ENCODE results near the gene PRRG2.

The PRRG2 gene

DNA sequence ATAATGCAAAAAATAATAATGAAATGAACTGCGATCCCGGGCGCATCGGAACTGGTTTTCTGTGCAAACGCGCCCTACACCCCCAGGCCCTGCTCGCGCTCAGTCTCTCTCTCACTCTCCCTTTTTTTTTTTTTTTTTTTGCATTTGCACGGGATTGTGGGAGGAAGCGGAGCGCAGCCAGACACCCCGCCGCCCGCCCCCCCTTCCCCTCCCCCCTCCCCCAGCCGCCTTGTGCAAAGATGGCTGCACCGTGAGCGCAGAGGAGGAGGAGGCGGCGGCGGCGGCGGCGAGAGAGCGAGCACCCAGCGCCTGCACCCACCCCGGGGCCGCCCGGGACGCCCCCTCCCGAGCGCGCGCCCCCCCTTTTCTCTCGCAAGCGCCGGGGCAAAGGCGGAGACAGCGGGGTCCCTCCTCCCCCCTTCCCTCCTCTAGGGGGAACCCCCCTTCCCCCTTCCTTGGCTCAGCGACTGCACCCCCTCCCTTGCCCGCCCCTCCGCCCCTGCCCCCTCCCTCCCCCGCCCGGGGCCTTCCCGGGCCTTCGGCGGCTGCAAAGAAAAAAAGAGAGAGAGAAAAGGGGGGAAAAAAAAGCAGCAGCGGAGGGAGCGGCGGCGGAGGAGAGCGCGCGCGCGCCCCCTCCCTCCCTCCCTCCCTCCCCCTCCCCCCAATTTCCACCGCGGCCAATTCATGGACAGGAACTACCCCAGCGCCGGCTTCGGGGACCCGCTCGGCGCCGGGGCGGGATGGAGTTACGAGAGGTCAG lies 10.0 kb downstream of the PRRG2 start, which contains the start of gene PRR12:
Gene PRR12, plus strand, starts transcription at position 212 of the 760 bp plus-strand sequence. Its CDS starts 473 bp downstream, at position 685.
- H3K36me3 Mint-ChIP-seq = peaks cover 4% of the 10 kb centered on the region
- no peaks in the 10 kb centered on the region for H3K27me3 Mint-ChIP-seq
- no peaks in the 10 kb centered on the region for H3K9me3 Mint-ChIP-seq
- peak within 1 kb of the TSS; percentile 94 for H3K27ac Mint-ChIP-seq
- H3K4me3 Mint-ChIP-seq = peak within 1 kb of the TSS; percentile 83
- H3K4me1 Mint-ChIP-seq = peaks cover 38% of the 10 kb centered on the region

DNA sequence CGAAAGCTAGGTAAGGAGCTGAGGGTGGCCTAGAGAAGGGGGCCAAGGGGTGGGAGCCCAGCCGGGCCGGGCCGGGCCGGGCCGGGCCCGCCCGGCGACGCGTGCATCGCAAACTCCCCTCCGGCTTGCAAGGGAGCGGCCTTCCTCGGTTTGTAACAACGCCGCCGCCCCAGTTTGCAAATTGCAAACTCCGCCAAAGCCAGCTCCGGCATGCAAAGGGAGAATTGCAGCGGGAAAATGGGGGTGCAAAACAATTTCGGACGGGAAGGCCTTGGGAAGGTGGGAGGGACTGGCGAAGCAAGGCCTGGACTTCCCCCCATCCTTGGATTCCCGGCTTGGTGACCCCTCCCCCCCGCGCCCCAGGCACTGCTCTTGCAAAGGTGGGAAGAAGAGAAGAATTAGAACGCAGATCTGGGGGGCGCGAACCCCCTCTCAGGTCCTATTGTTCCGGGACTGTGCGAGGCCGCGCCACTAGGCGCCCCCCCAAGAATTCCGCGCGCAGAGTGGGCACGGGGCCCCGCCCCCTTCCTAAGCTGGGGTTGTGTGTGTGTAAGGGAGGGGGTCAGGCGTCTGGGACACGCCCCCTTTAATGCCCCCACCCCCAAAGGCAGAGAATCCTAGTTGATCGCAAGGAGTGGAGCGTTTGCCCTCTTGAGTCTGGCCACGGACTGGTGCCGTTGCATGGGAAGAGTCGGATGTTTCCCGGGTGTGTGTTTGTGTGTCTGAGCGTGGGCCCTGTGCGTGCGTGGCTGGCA lies 10.8 kb downstream of the PRRG2 start:
- no peaks in the 10 kb centered on the region for H3K9me3 Mint-ChIP-seq

DNA sequence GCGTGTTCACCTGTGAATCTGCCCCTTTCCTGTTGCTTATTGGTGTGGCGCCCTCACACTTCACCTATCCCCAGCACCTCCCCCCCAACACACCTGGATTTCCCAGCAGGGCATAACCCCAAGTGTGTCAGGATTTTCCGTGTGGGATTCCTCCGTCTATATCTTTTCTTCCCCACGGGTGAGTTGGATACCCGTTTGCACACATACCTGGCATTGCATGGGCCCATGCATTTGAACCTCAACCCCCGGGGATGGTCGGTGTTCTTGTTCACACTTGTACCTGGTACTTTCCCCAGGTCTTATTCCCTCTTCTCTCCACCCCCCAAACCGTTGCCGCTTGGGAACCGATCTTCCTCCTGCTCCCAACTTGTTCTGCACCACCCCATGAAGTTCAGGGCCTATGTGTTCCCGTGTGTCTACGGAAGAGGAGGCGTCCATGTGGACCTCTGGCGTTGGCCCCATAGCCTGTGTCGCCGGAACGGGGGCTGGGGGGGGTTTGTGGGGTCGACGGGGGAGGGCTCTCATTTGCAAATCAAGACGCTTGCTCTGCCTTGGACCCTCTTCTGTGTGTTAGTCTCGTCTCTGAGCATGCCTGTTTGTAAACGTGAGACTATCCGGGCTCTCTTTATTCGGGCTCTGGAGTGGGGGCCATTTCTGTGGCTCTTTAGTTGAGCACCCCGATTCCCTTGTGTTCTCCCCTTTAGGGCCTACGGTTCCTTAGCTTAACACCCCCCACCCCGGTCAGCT lies 11.5 kb downstream of the PRRG2 start:
- no peaks in the 10 kb centered on the region for H3K9me3 Mint-ChIP-seq
- H3K27me3 Mint-ChIP-seq = no peaks in the 10 kb centered on the region
- H3K4me1 Mint-ChIP-seq = peaks cover 38% of the 10 kb centered on the region
- peak overlapping the region; percentile 83 for H3K4me3 Mint-ChIP-seq
- peak overlapping the region; percentile 94 for H3K27ac Mint-ChIP-seq
- H3K36me3 Mint-ChIP-seq = peaks cover 4% of the 10 kb centered on the region

More for the DNA sequence above, 10.8 kb downstream of the PRRG2 start:
- Mint-ChIP-seq H3K27ac (peak overlapping the region; percentile 17), H3K27me3 (no peaks in the 10 kb centered on the region), H3K4me3 (peak overlapping the region; percentile 83), H3K4me1 (peaks cover 38% of the 10 kb centered on the region), H3K36me3 (peaks cover 4% of the 10 kb centered on the region)

DNA sequence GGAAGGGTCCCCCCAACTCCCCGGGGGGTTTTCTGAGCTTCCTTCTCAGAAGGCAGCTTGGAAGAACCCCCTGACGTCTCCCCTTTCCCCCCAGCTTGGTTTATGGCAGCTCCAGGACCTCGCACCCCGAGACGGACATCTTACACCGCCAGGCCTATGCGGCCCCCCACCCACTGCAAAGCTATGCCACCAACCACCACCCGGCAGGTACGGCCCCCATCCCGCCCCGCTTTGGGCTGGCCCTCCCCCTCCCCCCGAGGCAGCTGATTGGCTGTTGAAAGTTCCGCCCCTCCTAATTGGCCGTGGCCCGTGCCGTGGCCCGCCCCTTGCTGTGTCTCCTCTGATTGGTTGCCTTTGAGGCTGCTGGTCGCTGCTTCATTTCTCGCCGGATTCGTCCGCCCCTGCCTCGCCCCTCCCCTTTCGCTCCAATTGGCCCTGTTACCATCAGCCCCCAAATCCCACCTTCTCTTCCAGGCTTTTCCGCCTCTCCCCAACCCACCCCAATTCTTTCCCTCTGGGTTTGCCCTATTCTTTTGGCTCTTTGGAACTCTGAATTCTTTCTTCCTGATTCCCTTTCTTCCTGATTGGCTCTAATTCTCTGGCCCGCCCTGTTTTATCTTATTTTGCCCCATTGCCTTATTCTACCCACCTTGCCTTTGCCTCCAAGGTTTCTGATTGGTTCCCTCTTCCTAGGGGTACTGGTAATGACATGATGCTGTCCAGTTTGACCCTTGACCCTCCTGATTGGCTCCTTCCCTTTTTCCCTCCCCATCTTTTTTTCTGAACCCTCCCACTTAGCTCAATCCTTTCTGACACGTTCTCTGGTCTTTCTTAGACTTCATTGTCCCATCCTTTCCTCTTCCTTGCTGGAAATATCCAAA lies 12.4 kb downstream of the PRRG2 start:
- Mint-ChIP-seq H3K4me1 (peaks cover 38% of the 10 kb centered on the region), H3K27ac (peak overlapping the region; percentile 94), H3K36me3 (peaks cover 4% of the 10 kb centered on the region), H3K4me3 (peak overlapping the region; percentile 83), H3K9me3 (no peaks in the 10 kb centered on the region), H3K27me3 (no peaks in the 10 kb centered on the region)

DNA sequence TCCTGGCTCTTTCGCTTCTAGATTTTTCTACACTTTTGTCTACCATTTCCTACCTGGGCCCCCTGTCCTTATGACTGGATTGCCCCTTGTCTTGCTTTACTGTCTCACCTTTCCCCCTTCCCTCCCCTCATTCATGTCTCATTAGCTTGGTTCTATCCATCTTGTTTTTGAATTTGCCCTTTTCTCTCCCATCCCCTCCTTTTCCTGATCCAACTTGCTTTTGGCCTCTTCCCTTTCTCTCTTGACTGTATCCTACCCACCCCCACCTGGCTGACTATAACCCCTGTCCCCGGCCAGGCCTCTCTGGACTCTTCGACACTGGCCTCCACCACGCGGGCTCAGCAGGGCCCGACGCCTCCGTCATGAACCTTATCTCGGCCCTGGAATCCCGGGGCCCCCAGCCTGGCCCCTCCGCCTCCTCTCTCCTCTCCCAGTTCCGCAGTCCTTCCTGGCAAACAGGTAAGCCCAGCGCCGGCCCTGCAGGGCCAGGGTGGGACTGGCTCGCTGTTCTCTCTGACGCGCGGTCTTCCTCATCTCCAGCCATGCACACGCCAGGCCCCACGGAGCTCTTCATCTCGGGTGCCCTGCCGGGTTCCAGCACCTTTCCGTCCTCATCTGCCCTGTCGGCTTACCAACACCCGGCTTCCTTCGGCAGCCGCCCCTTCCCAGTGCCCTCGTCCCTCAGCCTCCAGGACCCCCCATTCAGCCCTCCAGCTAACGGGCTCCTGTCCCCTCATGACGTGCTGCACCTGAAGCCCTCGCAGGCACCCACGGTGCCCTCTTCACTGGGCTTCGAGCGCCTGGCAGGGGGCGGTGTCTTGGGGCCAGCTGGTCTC lies 13.3 kb downstream of the PRRG2 start:
- no peaks in the 10 kb centered on the region for H3K27me3 Mint-ChIP-seq
- H3K27ac Mint-ChIP-seq = peak overlapping the region; percentile 94
- H3K4me3 Mint-ChIP-seq = peak overlapping the region; percentile 83
- no peaks in the 10 kb centered on the region for H3K9me3 Mint-ChIP-seq
- peaks cover 4% of the 10 kb centered on the region for H3K36me3 Mint-ChIP-seq
- peaks cover 33% of the 10 kb centered on the region for H3K4me1 Mint-ChIP-seq

DNA sequence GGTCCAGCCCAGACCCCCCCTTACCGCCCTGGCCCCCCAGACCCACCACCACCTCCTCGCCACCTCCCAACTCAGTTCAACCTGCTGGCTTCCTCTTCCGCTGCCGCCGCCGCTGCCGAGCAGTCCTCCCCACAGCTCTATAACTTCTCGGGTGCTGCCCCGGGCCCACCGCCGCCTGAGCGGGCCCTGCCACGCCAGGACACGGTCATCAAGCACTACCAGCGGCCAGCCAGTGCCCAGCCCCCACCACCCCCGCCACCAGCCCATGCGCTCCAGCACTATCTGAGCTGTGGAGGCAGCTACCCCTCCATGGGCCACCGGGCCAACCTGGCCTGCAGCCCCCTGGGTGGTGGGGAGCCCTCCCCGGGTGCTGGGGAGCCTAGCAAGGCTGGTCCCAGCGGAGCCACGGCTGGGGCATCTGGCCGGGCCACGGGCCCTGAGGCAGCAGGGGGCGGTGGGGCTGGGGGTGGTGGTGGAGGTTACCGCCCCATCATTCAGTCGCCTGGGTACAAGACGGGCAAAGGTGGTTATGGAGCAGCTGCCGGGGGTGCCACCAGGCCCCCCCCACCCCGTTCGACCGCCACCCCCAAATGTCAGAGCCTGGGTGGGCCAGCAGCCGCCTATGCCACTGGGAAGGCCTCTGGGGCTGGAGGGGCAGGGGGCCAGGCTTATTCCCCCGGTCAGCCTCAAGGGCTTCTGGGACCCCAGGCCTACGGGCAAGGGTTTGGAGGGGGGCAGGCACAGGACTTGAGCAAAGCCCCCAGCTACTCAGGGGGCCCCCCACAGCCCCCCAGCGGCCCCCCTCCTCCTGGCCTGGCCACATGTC lies 14.1 kb downstream of the PRRG2 start:
- H3K9me3 Mint-ChIP-seq = no peaks in the 10 kb centered on the region
- no peaks in the 10 kb centered on the region for H3K27me3 Mint-ChIP-seq
- no peak overlapping the region for H3K4me3 Mint-ChIP-seq
- no peak overlapping the region for H3K27ac Mint-ChIP-seq
- peaks cover 29% of the 10 kb centered on the region for H3K4me1 Mint-ChIP-seq
- H3K36me3 Mint-ChIP-seq = peaks cover 4% of the 10 kb centered on the region

DNA sequence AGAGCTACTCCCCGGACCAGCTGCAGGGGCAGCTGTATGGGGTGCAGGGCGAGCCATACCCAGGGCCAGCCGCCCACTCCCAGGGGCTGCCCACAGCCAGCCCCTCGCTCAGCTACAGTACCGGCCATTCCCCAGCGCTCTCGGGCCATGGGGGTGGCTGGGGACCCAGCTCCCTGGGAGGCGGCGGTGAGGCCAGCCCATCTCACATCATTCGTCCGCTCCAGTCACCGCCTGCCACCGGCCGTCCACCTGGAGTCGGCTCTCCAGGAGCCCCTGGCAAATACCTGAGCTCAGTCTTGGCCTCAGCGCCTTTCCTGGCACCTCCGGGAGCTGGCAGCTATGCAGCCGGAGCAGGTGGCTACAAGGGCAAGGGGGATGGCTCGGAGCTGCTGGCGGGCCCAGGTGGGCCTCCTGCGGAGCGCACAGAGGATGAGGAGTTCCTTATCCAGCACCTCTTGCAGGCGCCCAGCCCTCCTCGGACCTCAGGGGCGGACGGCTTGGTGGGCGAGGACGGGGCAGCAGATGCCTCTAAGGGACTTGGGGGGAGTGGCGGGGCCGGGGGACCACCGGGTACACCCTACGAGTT lies 14.8 kb downstream of the PRRG2 start:
- no peaks in the 10 kb centered on the region for H3K27me3 Mint-ChIP-seq
- peaks cover 5% of the 10 kb centered on the region for H3K36me3 Mint-ChIP-seq
- no peak overlapping the region for H3K27ac Mint-ChIP-seq
- H3K4me3 Mint-ChIP-seq = no peak overlapping the region
- no peaks in the 10 kb centered on the region for H3K9me3 Mint-ChIP-seq
- peaks cover 33% of the 10 kb centered on the region for H3K4me1 Mint-ChIP-seq

DNA sequence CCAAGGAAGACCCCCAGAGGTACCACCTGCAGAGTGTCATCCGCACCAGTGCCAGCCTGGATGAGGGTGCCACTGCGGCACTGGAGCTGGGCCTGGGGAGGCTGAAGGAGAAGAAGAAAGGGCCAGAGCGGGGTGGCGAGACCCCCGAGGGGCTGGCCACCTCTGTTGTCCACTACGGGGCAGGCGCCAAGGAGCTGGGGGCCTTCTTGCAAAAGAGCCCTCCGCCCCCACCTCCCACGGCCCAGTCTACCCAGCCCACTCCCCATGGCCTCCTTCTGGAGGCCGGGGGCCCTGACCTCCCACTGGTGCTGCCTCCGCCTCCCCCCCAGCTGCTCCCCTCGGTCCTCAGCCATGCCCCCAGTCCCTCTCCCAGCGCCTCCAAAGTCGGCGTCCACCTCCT lies 15.3 kb downstream of the PRRG2 start:
- H3K4me1 Mint-ChIP-seq = peaks cover 36% of the 10 kb centered on the region
- peaks cover 8% of the 10 kb centered on the region for H3K36me3 Mint-ChIP-seq

DNA sequence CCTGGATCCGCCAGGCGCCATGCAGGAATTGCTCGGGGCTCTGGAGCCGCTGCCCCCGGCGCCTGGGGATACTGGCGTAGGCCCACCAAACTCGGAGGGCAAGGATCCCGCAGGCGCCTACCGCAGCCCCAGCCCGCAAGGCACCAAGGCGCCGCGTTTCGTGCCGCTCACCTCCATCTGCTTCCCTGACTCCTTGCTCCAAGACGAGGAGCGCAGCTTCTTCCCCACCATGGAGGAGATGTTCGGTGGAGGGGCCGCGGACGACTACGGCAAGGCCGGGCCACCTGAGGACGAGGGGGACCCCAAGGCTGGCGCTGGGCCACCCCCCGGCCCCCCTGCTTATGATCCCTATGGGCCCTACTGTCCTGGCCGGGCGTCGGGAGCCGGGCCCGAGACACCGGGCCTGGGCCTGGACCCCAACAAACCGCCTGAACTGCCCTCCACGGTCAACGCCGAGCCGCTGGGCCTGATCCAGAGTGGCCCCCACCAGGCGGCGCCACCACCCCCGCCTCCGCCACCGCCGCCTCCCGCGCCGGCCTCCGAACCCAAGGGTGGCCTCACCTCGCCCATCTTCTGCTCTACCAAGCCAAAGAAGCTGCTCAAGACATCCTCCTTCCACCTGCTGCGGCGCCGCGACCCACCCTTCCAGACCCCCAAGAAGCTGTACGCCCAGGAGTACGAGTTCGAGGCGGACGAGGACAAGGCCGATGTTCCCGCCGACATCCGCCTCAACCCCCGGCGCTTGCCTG lies 16.0 kb downstream of the PRRG2 start:
- Mint-ChIP-seq H3K9me3 (no peaks in the 10 kb centered on the region), H3K27me3 (no peaks in the 10 kb centered on the region), H3K4me1 (peaks cover 38% of the 10 kb centered on the region), H3K4me3 (no peak overlapping the region), H3K27ac (no peak overlapping the region), H3K36me3 (peaks cover 11% of the 10 kb centered on the region)

More for the DNA sequence above, 15.3 kb downstream of the PRRG2 start:
- Mint-ChIP-seq H3K9me3 (no peaks in the 10 kb centered on the region), H3K27me3 (no peaks in the 10 kb centered on the region), H3K4me3 (no peak overlapping the region), H3K27ac (no peak overlapping the region)

DNA sequence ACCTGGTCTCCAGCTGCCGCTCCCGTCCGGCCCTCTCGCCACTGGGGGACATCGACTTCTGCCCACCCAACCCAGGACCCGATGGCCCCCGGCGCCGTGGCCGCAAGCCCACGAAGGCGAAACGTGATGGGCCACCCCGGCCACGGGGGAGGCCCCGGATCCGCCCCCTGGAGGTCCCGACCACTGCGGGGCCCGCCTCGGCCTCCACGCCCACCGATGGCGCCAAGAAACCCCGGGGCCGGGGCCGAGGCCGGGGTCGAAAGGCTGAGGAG lies 16.5 kb downstream of the PRRG2 start:
- Mint-ChIP-seq H3K27ac (no peak overlapping the region), H3K4me1 (peaks cover 35% of the 10 kb centered on the region), H3K27me3 (no peaks in the 10 kb centered on the region), H3K9me3 (no peaks in the 10 kb centered on the region), H3K4me3 (no peak overlapping the region), H3K36me3 (peaks cover 12% of the 10 kb centered on the region)

DNA sequence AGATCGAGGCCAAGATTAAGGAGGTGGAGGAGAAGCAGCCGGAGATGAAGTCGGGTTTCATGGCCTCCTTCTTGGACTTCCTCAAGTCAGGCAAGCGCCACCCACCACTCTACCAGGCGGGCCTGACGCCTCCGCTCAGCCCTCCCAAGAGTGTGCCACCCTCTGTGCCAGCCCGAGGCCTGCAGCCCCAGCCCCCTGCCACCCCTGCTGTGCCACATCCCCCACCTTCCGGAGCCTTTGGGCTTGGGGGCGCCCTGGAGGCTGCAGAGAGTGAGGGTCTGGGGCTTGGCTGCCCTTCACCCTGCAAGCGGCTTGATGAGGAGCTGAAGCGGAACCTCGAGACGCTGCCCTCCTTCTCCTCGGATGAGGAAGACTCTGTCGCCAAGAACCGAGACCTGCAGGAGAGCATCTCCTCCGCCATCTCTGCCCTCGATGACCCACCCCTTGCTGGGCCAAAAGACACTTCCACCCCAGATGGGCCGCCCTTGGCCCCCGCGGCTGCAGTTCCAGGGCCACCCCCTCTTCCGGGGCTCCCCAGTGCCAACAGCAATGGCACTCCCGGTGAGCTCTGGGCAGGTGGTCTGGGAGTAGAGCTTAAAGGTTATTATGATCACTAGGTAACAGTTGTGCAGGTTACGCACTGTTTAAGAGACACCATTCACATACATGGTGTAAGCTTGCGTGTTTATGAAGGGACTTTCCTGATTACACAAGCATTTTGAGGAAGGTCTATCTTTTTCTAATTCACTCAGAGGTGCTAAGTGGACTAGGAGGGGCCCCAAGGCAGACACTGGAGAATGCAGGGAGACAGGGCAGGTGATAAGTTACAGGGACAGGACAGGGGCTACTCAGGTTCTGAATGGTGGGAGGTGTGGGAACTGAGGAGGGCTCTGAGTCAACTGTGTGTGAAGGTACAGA lies 18.5 kb downstream of the PRRG2 start:
- no peak overlapping the region for H3K4me3 Mint-ChIP-seq
- H3K9me3 Mint-ChIP-seq = no peaks in the 10 kb centered on the region
- H3K27ac Mint-ChIP-seq = peak overlapping the region; percentile 82
- no peaks in the 10 kb centered on the region for H3K27me3 Mint-ChIP-seq
- H3K4me1 Mint-ChIP-seq = peaks cover 19% of the 10 kb centered on the region
- peaks cover 10% of the 10 kb centered on the region for H3K36me3 Mint-ChIP-seq

DNA sequence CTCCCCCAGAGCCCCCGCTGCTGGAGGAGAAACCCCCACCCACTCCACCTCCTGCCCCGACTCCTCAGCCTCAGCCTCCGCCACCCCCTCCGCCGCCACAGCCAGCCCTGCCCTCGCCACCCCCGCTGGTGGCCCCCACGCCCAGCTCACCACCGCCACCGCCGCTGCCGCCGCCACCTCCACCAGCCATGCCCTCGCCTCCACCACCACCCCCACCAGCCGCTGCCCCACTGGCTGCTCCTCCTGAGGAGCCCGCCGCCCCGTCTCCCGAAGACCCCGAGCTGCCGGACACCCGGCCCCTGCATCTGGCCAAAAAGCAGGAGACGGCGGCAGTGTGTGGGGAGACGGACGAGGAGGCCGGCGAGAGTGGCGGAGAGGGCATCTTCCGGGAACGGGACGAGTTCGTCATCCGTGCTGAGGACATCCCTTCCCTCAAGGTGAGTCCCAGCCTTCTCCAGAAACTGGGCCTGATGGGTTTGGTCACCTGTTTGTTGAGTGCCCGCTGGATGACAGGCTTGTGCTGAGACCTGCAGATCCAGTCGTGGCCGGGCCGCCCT lies 20.4 kb downstream of the PRRG2 start:
- Mint-ChIP-seq H3K9me3 (no peaks in the 10 kb centered on the region), H3K27me3 (no peaks in the 10 kb centered on the region), H3K27ac (peak overlapping the region; percentile 30), H3K4me3 (no peak overlapping the region), H3K4me1 (peaks cover 22% of the 10 kb centered on the region), H3K36me3 (peaks cover 10% of the 10 kb centered on the region)
